Retinal pigment epithelial cell (primary cell): Measurements from ENCODE around the gene TOX4.

ENCODE experiments used
- DNase-seq: peaks from one replicate; pipeline ENCODE4 v3.0.0-alpha.2; 2010; ENCODE audit warnings: low read depth
- H3K4me3 ChIP-seq: 2 replicates; pipeline ENCODE4 v1.5.1; 2011; ENCODE audit warnings: mild to moderate bottlenecking, low read length, control low read depth, moderate library complexity
- TF ChIP-seq, protein P1 (sequence below): conservative IDR thresholded peaks from 2 replicates; pipeline ENCODE4 v1.5.1; 2011; ENCODE audit warnings: low read depth, low read length, control low read depth, inconsistent platforms

TOX4 gene

DNA sequence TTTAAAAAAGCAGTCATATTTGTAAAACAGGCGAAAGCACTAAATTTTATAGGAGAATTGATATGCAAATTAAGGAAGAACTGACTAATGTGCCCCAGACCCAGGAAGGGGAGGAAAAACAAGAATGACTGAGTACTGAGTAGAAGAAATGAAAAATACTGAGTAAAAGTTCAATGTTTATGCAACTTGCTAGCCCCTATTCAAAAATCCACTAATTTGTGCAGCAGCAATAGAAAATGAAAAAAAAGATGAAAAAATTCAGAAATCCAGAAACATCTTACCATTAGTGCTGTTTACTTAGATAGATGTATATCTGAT is 27.1 kb upstream of the TOX4 start:
- H3K4me3 ChIP-seq = no peak overlapping the region
- TF ChIP-seq, protein P1, sequence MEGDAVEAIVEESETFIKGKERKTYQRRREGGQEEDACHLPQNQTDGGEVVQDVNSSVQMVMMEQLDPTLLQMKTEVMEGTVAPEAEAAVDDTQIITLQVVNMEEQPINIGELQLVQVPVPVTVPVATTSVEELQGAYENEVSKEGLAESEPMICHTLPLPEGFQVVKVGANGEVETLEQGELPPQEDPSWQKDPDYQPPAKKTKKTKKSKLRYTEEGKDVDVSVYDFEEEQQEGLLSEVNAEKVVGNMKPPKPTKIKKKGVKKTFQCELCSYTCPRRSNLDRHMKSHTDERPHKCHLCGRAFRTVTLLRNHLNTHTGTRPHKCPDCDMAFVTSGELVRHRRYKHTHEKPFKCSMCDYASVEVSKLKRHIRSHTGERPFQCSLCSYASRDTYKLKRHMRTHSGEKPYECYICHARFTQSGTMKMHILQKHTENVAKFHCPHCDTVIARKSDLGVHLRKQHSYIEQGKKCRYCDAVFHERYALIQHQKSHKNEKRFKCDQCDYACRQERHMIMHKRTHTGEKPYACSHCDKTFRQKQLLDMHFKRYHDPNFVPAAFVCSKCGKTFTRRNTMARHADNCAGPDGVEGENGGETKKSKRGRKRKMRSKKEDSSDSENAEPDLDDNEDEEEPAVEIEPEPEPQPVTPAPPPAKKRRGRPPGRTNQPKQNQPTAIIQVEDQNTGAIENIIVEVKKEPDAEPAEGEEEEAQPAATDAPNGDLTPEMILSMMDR = no peak

DNA sequence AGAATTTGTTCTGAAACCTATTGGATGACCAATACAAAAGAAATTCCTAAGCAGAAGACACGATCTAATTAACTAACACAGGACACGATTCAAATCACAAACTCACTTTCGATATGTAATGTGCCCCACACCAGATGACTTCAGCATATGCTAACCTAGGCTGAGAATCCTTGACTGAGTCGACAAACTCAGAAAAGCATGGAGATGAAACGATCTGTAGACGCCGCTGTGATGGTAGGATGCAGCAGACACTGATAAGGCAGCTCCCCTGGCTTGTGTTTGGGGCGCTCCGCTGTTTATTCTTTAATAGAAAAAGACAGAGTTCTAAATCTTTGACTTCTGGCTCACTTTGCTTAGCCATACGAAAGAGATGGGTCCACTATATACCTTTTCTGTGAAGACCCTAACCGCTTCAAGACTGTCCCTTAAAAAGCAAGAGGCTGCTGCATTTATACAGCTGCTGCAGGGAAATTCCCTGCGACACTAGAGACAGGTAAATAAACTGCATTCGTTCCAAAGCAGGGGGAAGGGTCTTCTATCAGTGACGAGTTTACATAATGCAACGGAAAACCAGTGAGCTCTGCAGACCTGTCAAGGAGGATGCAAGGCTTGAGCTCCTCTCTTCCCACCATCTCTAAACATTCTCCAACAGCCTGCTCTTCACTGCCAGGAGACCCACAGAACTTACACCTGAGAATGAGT is 22.0 kb upstream of the TOX4 start:
- H3K4me3 ChIP-seq = peak overlapping the region; percentile 96
- TF ChIP-seq, protein P1 = no peak
- DNase-seq = no peak

More for the DNA sequence above, 27.1 kb upstream of the TOX4 start:
- no peak for DNase-seq

DNA sequence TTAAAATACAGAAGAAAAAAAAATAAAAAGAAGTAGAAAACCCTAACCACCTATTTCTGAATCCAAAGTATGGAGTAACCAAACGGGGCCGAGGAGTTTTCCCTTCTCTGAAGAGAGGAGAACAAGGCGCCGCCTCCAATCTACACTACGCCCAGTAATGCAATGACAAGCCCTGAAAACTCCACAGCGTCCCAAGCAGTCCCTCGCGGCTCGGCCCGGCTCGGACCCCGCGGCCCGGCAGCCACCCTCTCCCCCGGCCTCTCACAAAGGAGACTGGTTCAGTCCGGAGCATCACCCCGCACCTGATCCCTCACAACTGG is 21.4 kb upstream of the TOX4 start:
- peak overlapping the region; percentile 96 for H3K4me3 ChIP-seq
- DNase-seq = no peak
- TF ChIP-seq, protein P1 = no peak

DNA sequence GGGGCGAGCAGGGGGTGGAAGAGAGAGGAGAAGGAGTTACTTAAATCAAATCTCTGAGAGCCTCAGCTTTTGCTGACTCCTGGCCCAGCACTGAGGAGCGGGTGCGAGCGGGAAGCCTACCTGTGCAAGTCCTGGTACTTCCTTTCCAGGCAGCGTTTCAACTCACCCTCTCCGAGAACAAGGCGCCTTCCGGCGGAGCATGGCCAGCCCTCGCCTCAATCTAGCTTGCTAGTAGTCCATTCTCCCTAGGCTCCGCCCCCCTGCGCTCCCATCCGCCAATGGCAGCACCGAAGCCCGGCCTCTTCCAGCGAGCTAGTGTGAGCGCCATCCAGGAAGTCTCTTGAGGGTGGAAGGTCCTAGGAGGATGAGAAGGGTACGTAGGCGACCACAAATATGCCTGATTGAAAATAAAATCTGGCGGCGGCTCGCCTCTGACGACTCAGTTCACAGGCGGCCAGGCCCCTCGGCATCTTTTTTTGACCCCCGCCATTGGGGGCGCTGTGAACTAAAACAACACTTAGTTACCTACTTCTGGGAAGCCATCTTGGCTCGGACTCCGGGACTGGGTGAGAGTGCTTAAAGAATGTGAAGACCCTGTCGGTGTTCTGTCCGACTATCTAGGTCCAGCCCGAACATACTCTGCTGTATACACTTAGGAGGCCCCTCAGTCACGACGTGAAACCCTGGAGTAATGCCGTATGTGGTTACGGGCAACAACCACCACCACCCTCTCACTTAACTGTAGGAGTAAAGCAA is 20.9 kb upstream of the TOX4 start, which contains the start of gene CHD8:
Gene CHD8 (minus strand): TSS at position 212 of the 756 bp plus-strand sequence. CDS start 24,480 bp downstream, outside the sequence.
- H3K4me3 ChIP-seq = peak within 1 kb of the TSS; percentile 96
- peak; percentile 99 for DNase-seq
- TF ChIP-seq, protein P1 = peak; percentile 64

DNA sequence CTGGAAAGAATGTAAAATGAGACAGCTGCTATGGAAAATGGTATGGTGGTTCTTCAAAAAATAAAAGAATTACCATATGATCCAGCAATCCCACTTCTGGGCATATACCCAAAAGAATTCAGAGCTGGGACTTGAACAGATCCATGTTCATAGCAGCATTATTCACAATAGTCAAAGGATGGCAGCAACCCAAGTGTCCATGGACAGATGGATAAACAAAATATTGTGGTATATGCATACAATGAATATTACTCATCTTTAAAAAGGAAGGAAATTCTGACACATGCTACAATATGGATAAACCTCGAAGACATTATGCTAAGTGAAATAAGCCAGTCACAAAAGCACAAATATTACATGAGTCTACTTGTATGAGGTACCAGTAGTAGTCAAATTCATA is 9.4 kb upstream of the TOX4 start:
- no peak for DNase-seq
- TF ChIP-seq, protein P1 = no peak
- no peak overlapping the region for H3K4me3 ChIP-seq

DNA sequence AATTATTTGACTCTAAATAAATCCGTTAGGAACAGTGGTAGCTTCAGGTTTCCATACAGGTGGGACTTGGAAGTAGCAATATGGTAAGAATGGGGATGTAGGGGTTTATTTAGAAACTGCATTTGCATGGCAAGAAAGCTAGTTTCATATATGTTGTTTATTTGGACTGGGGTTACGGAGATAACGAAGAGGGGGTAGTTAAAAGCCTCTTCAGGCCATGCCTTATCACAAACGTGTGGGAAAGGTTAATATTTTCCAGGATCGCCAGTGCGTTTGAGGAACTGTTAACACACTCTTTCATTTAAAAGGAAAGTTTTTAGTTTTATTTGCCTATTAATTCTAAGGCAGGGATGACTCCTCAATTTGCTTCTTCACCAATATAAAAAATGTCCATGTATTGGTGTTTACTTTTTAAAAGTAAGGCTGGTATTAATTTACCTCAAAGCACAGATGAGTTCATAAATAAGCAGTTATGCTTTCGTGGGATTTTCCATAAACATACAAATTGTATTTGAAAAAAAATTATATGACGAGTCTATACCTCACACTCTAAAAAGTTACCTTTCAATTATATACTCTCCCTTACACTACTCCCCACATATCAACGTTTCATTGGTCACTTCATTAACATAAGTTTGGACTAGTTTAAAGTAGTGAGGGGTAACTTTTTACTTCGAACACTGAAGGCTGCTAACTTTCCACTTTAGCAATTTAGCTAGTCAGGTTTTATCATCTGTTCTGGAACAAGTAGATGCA is 1.1 kb upstream of the TOX4 start:
- TF ChIP-seq, protein P1 = no peak
- no peak for DNase-seq
- H3K4me3 ChIP-seq = peak overlapping the region; percentile 99
